ENCODE data around the gene OTUD3. TPM values are rescaled to one million over a fixed set of nuclear protein-coding genes. Genes with fewer than 3 reads are reported as not detected.
A peak's percentile ranks its signal among the peaks of the same experiment; 100 is the strongest.

The OTUD3 gene
- total and polyA plus RNA-seq, 2 of the 13 experiments (the other 11 are each of a cell fraction or from before 2014, with no cell fraction given), result 5.2 to 7.5 TPM

DNA sequence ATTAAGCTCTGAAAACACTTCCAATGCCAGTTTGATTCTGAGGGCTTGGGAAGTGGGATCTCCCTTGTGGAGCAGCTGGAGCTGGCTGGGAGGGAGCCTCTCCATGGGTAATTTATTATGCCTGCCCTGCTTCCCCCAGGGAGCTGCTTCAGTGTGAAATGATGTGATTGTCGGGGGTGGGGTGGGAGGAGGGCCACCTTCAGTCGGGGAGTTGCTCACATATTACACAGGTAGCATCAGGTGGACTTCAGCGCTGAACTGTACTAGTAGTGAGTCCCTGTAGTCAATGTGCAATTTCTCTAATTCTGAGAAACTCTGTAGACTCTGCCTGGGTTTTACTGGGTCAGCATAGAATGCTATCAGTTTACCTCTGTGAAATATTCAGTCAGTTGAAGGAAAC lies 28.5 kb downstream of the OTUD3 start:
- in situ Hi-C loops (cut with HindIII; ENCODE audit: extremely low pct_ligation_motif_present, low pct_unique_long_range_greater_than_20kb), result no loop called here
- Histone ChIP-seq H3K79me2 (ENCODE audit: insufficient read depth, low read length) (no peaks in the 10 kb centered on the region), H3K27me3 (ENCODE audit: control insufficient read depth in 1 of 2, insufficient read depth in 2 of 2, low read length in 2 of 2) (no peaks in the 10 kb centered on the region), H3K4me3 (replicated peaks in 1 of 3; ENCODE audit: insufficient read depth in 1 of 3, low read depth in 2 of 3, low read length in 3 of 3) (no peak overlapping the region), H4K20me1 (ENCODE audit: insufficient read depth, low read length) (no peaks in the 10 kb centered on the region), H3K9me3 (ENCODE audit: low read length) (no peaks in the 10 kb centered on the region), H2AFZ (ENCODE audit: low read length) (no peak overlapping the region), H3K4me1 (ENCODE audit: insufficient read depth, low read length) (no peaks in the 10 kb centered on the region), H3K4me2 (ENCODE audit: low read depth, low read length) (no peak overlapping the region), H3K27ac (ENCODE audit: extremely low read length, insufficient read depth, low read length) (no peak overlapping the region), H3K9ac (ENCODE audit: insufficient read depth, low read depth, low read length) (no peak overlapping the region), H3K36me3 (replicated peaks in 1 of 2; ENCODE audit: control insufficient read depth in 1 of 2, insufficient read depth in 2 of 2, low read length in 2 of 2) (peaks cover 26 to 77% of the 10 kb centered on the region in 2 experiments)
- DNase-seq (ENCODE audit: low spot score), result no peak
- 100% methylated on average over 3 of the region's 3 CpGs for WGBS (ENCODE audit: low lambda C conversion rate)
- no peak for ATAC-seq
- ChIA-PET CTCF (ENCODE audit: low intra/inter-chr PET ratio, low total read pairs) (no interaction called here), POLR2A (no interaction called here)
- intact Hi-C loops (cut with micrococcal nuclease; ENCODE audit: unreplicated experiment), result no loop called here
- no TSS peak for BruUV-seq (replicated peaks)
- no peak for FAIRE-seq
- TF ChIP-seq ZBTB3 (CRISPR knock-in tag; IDR thresholded peaks at IDR 0.05; ENCODE audit: borderline replicate concordance, low read depth), result no peak
- TF ChIP-seq ZNF549 (CRISPR knock-in tag; IDR thresholded peaks at IDR 0.05), result no peak
- TF ChIP-seq GFI1 (CRISPR knock-in tag; IDR thresholded peaks at IDR 0.05; ENCODE audit: borderline replicate concordance), result no peak
- TF ChIP-seq ZFP36L1 (CRISPR knock-in tag; IDR thresholded peaks at IDR 0.05), result no peak
- TF ChIP-seq ZNF788 (CRISPR knock-in tag; IDR thresholded peaks at IDR 0.05; ENCODE audit: borderline replicate concordance), result no peak

DNA sequence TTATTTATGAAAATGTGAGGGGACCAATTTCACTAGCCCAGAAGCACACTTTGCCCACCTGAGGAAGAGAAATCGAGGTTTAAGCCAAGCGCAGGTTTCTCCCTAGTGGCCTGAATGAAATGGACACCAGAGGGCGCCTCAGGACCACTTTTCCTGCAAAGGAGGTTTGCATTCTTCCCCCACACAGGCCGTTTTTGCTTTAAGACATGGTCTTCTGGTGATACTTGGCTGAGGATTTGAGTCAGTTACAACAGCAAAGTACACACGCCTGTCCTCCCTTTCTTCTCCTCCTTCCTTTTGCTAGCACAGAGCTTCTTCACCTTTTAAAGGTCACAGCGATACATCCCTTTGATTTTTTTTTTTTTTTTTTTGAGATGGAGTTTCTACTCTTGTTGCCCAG lies 35.9 kb downstream of the OTUD3 start:
- no peak overlapping the region for H2AFZ ChIP-seq (ENCODE audit: low read length)
- H3K36me3 ChIP-seq (replicated peaks in 1 of 2; ENCODE audit: control insufficient read depth in 1 of 2, insufficient read depth in 2 of 2, low read length in 2 of 2), result peaks cover 7 to 9% of the 10 kb centered on the region in 2 experiments; a peak in 3 of 5 replicates
- no peaks in the 10 kb centered on the region for H3K79me2 ChIP-seq (ENCODE audit: insufficient read depth, low read length)
- no peak overlapping the region for H3K27ac ChIP-seq (ENCODE audit: extremely low read length, insufficient read depth, low read length)
- H3K4me2 ChIP-seq (ENCODE audit: low read depth, low read length), result no peak overlapping the region
- intact Hi-C loops (cut with micrococcal nuclease; ENCODE audit: unreplicated experiment), result loop anchor here (1.0 to 5.0 kb wide), 3 partner anchors 234 to 574 kb away; no protein-coding TSS in a partner anchor
- WGBS (ENCODE audit: low lambda C conversion rate), result 31% methylated on average over 6 of the region's 6 CpGs
- H3K4me1 ChIP-seq (ENCODE audit: insufficient read depth, low read length), result peaks cover 43% of the 10 kb centered on the region
- POLR2A ChIA-PET, result interaction anchor here (0.8 kb wide), 1 partner anchor 9 kb away, joined by 3 read pairs; no protein-coding TSS in a partner anchor
- H4K20me1 ChIP-seq (ENCODE audit: insufficient read depth, low read length), result no peaks in the 10 kb centered on the region
- FAIRE-seq (peak; percentile 80), ATAC-seq (peak; percentile 67), DNase-seq (ENCODE audit: low spot score) (peak; percentile 74)
- no TSS peak for BruUV-seq (replicated peaks)
- in situ Hi-C loops (cut with HindIII; ENCODE audit: extremely low pct_ligation_motif_present, low pct_unique_long_range_greater_than_20kb), result no loop called here
- no peaks in the 10 kb centered on the region for H3K27me3 ChIP-seq (ENCODE audit: control insufficient read depth in 1 of 2, insufficient read depth in 2 of 2, low read length in 2 of 2)
- CTCF ChIA-PET (ENCODE audit: low intra/inter-chr PET ratio, low total read pairs), result interaction anchor here (0.6 to 2.8 kb wide), 8 partner anchors 57 to 576 kb away, joined by 3 to 32 read pairs (median 4); no protein-coding TSS in a partner anchor
- no peak overlapping the region for H3K4me3 ChIP-seq (replicated peaks in 1 of 3; ENCODE audit: insufficient read depth in 1 of 3, low read depth in 2 of 3, low read length in 3 of 3)
- H3K9me3 ChIP-seq (ENCODE audit: low read length), result no peaks in the 10 kb centered on the region
- H3K9ac ChIP-seq (ENCODE audit: insufficient read depth, low read depth, low read length), result no peak overlapping the region
- TF ChIP-seq SMAD3 (CRISPR knock-in tag; IDR thresholded peaks at IDR 0.05) (0 out of 2 replicates have a peak, but pooled peaks have one; percentile 35), KDM2A (CRISPR knock-in tag; IDR thresholded peaks at IDR 0.05; ENCODE audit: borderline replicate concordance, low read depth) (0 out of 2 replicates have a peak, but pooled peaks have one; percentile 33), SMC3 (IDR thresholded peaks at IDR 0.05; ENCODE audit: low read length) (peak; percentile 99), RFXAP (CRISPR knock-in tag; IDR thresholded peaks at IDR 0.05; ENCODE audit: borderline replicate concordance) (no peak), SP4 (CRISPR knock-in tag; IDR thresholded peaks at IDR 0.05) (no peak), ZNF605 (CRISPR knock-in tag; IDR thresholded peaks at IDR 0.05) (peak; percentile 33; the same call in 1 of the 2 replicates), ZNF614 (CRISPR knock-in tag; IDR thresholded peaks at IDR 0.05; ENCODE audit: borderline replicate concordance) (peak; percentile 25; the same call in 1 of the 2 replicates)
- TF ChIP-seq, protein P1, sequence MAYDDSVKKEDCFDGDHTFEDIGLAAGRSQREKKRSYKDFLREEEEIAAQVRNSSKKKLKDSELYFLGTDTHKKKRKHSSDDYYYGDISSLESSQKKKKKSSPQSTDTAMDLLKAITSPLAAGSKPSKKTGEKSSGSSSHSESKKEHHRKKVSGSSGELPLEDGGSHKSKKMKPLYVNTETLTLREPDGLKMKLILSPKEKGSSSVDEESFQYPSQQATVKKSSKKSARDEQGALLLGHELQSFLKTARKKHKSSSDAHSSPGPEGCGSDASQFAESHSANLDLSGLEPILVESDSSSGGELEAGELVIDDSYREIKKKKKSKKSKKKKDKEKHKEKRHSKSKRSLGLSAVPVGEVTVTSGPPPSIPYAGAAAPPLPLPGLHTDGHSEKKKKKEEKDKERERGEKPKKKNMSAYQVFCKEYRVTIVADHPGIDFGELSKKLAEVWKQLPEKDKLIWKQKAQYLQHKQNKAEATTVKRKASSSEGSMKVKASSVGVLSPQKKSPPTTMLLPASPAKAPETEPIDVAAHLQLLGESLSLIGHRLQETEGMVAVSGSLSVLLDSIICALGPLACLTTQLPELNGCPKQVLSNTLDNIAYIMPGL (CRISPR knock-in tag; IDR thresholded peaks at IDR 0.05; ENCODE audit: borderline replicate concordance in 1 of 2, low read depth in 1 of 2), result peak; percentile 35 to 52; a peak in 1 of 4 replicates
- TF ChIP-seq, protein P2, sequence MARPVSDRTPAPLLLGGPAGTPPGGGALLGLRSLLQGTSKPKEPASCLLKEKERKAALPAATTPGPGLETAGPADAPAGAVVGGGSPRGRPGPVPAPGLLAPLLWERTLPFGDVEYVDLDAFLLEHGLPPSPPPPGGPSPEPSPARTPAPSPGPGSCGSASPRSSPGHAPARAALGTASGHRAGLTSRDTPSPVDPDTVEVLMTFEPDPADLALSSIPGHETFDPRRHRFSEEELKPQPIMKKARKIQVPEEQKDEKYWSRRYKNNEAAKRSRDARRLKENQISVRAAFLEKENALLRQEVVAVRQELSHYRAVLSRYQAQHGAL (CRISPR knock-in tag; IDR thresholded peaks at IDR 0.05; ENCODE audit: not compliant biosample characterization), result no peak
- TF ChIP-seq, protein P3, sequence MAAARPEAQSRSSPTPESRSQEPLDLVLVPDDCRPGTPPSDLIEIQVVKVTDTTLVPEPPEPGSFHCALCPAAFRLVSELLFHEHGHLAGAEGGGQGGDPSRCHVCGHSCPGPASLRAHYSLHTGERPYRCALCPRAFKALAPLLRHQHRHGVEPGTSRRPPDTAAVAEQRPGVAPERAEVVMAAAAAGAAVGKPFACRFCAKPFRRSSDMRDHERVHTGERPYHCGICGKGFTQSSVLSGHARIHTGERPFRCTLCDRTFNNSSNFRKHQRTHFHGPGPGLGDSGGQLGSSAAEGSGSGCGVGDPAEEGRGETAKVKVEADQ (CRISPR knock-in tag; IDR thresholded peaks at IDR 0.05; ENCODE audit: borderline replicate concordance), result no peak
